Raji (cell line): ENCODE results near the gene ZNF598.
A peak's percentile ranks its signal among the peaks of the same experiment; 100 is the strongest.

Source experiments
- POLR2A ChIP-seq: IDR thresholded peaks from 2 replicates; pipeline ENCODE4 v1.6.1; 2011; ENCODE audit warnings: low read depth, low read length, control low read depth; ENCODE audit not compliant: insufficient read depth

ZNF598 gene

GRCh38 chr16:1973461-1974156 is 36.0 kb downstream of the ZNF598 start:
- TF ChIP-seq POLR2A = no peak

- TF ChIP-seq POLR2A = no peak
Measured at GRCh38 chr16:1972490-1972877, 37.1 kb downstream of the ZNF598 start.

GRCh38 chr16:1971796-1972489 is 37.7 kb downstream of the ZNF598 start, which contains the start of gene TBL3:
TBL3 (plus strand) TSS chr16:1972053; CDS start chr16:1972165, 112 bp downstream.
- peak; percentile 93 for TF ChIP-seq POLR2A

GRCh38 chr16:1968146-1968953 is 41.3 kb downstream of the ZNF598 start:
- no peak for TF ChIP-seq POLR2A

- TF ChIP-seq POLR2A = no peak
Measured at GRCh38 chr16:1966460-1966859, 43.2 kb downstream of the ZNF598 start, which contains the start of gene RNF151. RNF151 (plus strand) TSS chr16:1966856; CDS start chr16:1966882, 26 bp downstream.

GRCh38 chr16:1965396-1966001 is 44.1 kb downstream of the ZNF598 start:
- 0 out of 2 replicates have a peak, but pooled peaks have one; percentile 9 for TF ChIP-seq POLR2A

- peak; percentile 99 for TF ChIP-seq POLR2A
Measured at GRCh38 chr16:1964506-1965395, 44.9 kb downstream of the ZNF598 start, which contains the start of gene RPS2. RPS2 (minus strand) TSS chr16:1964826; CDS start chr16:1964625, 201 bp downstream.

GRCh38 chr16:1963806-1964505 is 45.7 kb downstream of the ZNF598 start:
- TF ChIP-seq POLR2A = 0 out of 2 replicates have a peak, but pooled peaks have one; percentile 11

GRCh38 chr16:1961651-1962067 is 48.0 kb downstream of the ZNF598 start:
- TF ChIP-seq POLR2A = no peak

GRCh38 chr16:1960665-1961630 is 48.7 kb downstream of the ZNF598 start:
- peak; percentile 82 for TF ChIP-seq POLR2A

GRCh38 chr16:1959269-1960039 is 50.2 kb downstream of the ZNF598 start, which contains the start of gene NDUFB10:
NDUFB10 (plus strand) TSS chr16:1959538; CDS start chr16:1959625, 87 bp downstream.
- peak; percentile 95 for TF ChIP-seq POLR2A
